Muscle of back (tissue), 13 donors: ENCODE data around the gene PPA1. TPM values are rescaled to one million over a fixed set of nuclear protein-coding genes. Genes with fewer than 3 reads are reported as not detected.
"Not testable (repeated sequence)": the region's sequence is repeated elsewhere in the genome, so short reads cannot be mapped to it uniquely, and the experiment has no call there.

Experiments used
- DNase-seq, 3 donors: peaks; one replicate each; pipeline versions ENCODE4 v3.0.0 to v3.0.0-alpha.2; 2013
- long read RNA-seq, 9 donors: transcript quantifications; one replicate each; lab custom pipeline, GENCODE V29; 2026
- polyA plus RNA-seq, 10 donors: library from polyadenylated mRNA; unstranded; fragments of 120-200 nt; gene quantifications; one replicate each; pipeline ENCODE4 v1.2.1, GENCODE V29; 2013; ENCODE audit not compliant: insufficient read length in 10 of 10

PPA1 gene
- polyA plus RNA-seq: 100 to 1,000 TPM in 1 of 10 donors, 10 to 100 TPM in 9; 77.7 to 112 (median 84.3) TPM
- long read RNA-seq, donor 1, transcript PPA1-202 (11 exons, 1,295 nt): major isoform, 48 of 48 reads
- long read RNA-seq, donor 1, partial matches to known transcripts: 0 of 48 reads
- long read RNA-seq, donor 1, other reads (novel, unspliced or antisense): 0 of 48 reads
- long read RNA-seq, donor 2, transcript PPA1-202 (11 exons, 1,295 nt): major isoform, 26 of 54 reads
- long read RNA-seq, donor 2, partial matches to known transcripts: 28 of 54 reads
- long read RNA-seq, donor 2, other reads (novel, unspliced or antisense): 0 of 54 reads
- long read RNA-seq, donor 3: 0 reads
- long read RNA-seq, donor 4, transcript PPA1-202 (11 exons, 1,295 nt): major isoform, 31 of 79 reads
- long read RNA-seq, donor 4, partial matches to known transcripts: 48 of 79 reads
- long read RNA-seq, donor 4, other reads (novel, unspliced or antisense): 0 of 79 reads
- long read RNA-seq, donor 5, transcript PPA1-202 (11 exons, 1,295 nt): major isoform, 46 of 70 reads
- long read RNA-seq, donor 5, partial matches to known transcripts: 24 of 70 reads
- long read RNA-seq, donor 5, other reads (novel, unspliced or antisense): 0 of 70 reads
- long read RNA-seq, donor 6, transcript PPA1-202 (11 exons, 1,295 nt): major isoform, 47 of 116 reads
- long read RNA-seq, donor 6, partial matches to known transcripts: 69 of 116 reads
- long read RNA-seq, donor 6, other reads (novel, unspliced or antisense): 0 of 116 reads
- long read RNA-seq, donor 7, transcript PPA1-202 (11 exons, 1,295 nt): major isoform, 27 of 105 reads
- long read RNA-seq, donor 7, partial matches to known transcripts: 78 of 105 reads
- long read RNA-seq, donor 7, other reads (novel, unspliced or antisense): 0 of 105 reads
- long read RNA-seq, donor 8, transcript PPA1-202 (11 exons, 1,295 nt): major isoform, 32 of 94 reads
- long read RNA-seq, donor 8, partial matches to known transcripts: 62 of 94 reads
- long read RNA-seq, donor 8, other reads (novel, unspliced or antisense): 0 of 94 reads
- long read RNA-seq, donor 9, transcript PPA1-202 (11 exons, 1,295 nt): major isoform, 5 of 14 reads
- long read RNA-seq, donor 9, partial matches to known transcripts: 9 of 14 reads
- long read RNA-seq, donor 9, other reads (novel, unspliced or antisense): 0 of 14 reads

DNA sequence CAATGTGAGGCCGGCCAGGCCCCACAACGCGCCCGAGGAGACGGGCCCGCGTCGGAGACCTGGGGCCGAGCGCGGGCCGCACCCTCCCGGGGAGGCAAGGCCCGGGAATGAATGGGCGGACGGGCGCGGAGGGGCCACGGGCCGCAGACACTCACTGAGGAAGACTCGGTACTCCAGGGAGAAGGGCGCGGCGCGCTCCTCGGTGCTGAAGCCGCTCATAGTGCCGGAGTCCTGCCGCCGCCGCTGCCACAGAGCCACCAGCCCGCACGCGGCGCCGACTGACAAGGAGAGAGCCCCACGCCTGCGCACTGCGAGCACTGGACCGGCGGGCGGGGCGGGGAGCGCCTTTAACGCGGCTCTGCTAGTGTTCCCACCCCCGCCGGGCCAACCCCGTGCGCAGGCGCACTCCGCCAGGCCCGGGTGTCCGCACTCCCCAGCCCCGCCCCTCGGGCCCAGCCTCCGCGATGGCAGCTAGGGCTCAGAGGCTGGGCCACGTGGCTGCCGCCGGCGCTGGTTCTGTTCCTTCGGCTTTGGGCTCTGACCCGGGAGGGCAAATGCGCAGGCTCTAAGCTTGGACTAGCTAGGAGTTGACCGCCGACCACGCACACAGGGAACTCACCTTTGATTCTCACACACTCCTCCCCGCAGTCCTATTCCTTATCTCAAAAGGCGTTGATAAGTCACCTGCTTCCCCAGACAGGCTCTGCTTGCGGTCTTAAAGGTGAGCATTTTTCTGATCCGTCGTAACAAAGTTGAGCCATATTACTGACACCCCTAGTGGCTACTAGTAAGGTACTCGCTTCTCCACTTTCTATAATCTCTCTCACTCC, at the start of gene PPA1:
Gene PPA1 (minus strand): TSS at position 321 of the 830 bp plus-strand sequence. CDS start 102 bp downstream, at position 219.
- peak; percentile 97 to 98 (median 98) for DNase-seq

GRCh38 chr10:70281609-70282008, 48.4 kb upstream of the PPA1 start:
- no peak for DNase-seq

- no peak for DNase-seq
Measured at GRCh38 chr10:70280099-70280498, 46.9 kb upstream of the PPA1 start.

GRCh38 chr10:70277396-70278030, 44.3 kb upstream of the PPA1 start:
- DNase-seq: no peak

DNA sequence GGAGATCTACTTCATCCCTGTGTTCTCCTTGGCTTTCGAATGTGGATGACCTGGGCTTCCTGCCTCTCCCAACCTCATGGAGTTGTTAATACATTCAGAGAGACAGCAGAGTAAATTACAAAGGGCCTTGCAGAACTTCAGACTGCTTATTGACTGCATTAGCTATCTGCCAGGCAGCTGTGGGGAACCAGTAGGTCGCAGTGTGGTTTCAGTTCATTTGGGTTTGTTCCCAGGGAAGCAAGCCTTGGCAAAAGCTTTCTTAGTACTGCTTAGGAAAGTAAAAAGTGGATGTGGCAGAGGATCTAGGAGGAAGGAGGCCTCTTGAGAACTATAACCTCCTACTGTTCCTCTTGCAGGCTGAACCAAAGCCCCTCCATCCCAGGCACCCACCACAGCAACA, 41.4 kb upstream of the PPA1 start:
- peak in 1 of 3 donors; percentile 44 for DNase-seq

- DNase-seq: peak in 1 of 3 donors; percentile 34
Measured at GRCh38 chr10:70272925-70273316, 39.7 kb upstream of the PPA1 start.

GRCh38 chr10:70271996-70272924, 39.0 kb upstream of the PPA1 start:
- no peak for DNase-seq

DNA sequence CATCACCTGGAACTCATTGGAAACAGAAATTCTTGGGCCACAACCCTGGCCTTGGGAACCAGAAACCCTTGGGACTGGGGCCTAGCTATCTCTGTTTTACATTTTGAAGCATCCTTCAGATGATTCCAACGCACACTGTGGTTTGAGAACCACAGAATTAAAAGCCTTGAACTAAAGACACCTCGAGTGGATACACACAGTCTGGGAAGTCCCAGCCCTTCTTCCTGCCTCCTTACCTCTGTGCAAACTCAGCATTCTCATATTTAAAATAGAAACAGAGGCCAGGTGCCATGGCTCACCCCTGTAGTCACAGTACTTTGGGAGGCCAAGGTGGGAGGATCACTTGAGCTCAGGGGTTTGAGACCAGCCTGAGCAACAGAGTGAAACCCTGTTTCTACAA, 37.7 kb upstream of the PPA1 start:
- no peak for DNase-seq

GRCh38 chr10:70269741-70270140, 36.5 kb upstream of the PPA1 start:
- DNase-seq: no peak

GRCh38 chr10:70268376-70268775, 35.1 kb upstream of the PPA1 start:
- no peak for DNase-seq

GRCh38 chr10:70267161-70267933, 34.1 kb upstream of the PPA1 start:
- peak in 1 of 3 donors; percentile 86 for DNase-seq

DNA sequence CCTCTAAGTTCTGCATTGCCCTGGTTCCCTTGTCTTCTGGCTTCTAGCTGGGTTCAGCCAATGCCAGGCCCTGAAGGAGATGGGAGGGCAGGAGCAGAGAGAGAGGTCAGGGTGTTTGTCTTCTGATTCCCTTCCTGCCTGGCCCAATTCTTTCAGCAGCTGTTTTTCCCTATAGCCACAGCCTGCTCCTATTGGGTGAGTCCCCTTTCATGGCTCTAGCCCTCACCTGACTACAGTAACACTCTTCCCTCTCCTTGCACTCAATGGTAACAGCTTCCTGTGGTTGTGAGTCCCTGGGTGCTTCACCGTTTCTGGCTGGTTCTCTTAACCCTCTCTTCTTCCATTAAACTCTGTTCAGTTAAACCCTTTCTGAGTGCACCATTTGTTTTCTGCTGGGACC, 33.5 kb upstream of the PPA1 start:
- no peak for DNase-seq

DNA sequence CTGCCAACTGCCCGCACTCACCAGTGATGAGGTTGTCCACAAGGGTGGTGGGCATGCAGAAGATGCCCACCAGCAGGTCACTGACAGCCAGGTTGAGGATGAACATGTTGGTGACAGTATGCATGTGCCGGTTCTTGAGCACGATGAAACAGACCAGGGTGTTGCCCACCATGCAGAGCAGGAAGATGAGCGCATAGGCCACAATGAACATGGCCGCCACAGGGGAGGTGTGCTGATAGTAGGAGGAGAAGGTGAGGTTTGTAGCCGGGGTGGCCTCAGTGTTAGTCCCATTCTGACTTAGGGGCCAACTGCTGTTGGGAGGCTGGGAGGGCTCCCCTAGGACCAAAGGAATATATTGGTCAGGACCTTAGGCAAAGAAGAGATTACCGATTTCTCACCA, 32.8 kb upstream of the PPA1 start:
- DNase-seq: no peak

GRCh38 chr10:70265032-70265689, 31.9 kb upstream of the PPA1 start:
- DNase-seq: no peak

- DNase-seq: no peak
Measured at GRCh38 chr10:70260734-70261133, 27.5 kb upstream of the PPA1 start.

- no peak for DNase-seq
Measured at GRCh38 chr10:70260259-70260658, 27.0 kb upstream of the PPA1 start.

- DNase-seq: no peak
Measured at GRCh38 chr10:70258216-70258615, 25.0 kb upstream of the PPA1 start.

DNA sequence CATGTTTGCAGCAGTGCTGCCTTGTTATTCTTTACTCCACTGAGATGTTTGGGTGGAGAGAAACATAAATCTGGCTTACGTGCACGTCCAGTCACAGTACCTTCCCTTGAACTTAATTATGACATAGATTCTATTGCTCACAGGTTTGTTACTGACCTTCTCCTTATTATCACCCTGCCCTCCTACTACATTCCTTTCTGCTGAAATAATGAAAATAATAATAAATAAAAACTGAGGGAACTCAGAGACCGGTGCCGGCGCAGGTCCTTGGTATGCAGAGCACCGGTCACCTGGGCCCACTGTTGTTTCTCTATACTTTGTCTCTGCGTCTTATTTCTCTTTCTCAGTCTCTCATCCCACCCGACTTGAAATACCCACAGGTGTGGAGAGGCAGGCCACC, 24.6 kb upstream of the PPA1 start:
- DNase-seq: not testable (repeated sequence)
